ENCODE results near the gene PANK3.
A peak's percentile ranks its signal among the peaks of the same experiment; 100 is the strongest.
"Not testable (repeated sequence)": the region's sequence is repeated elsewhere in the genome, so short reads cannot be mapped to it uniquely, and the experiment has no call there.

The PANK3 gene

GRCh38 chr5:168591302-168592013 lies 12.3 kb upstream of the PANK3 start:
- H3K9me3 ChIP-seq (replicated peaks; ENCODE audit: low read length) = no peaks in the 10 kb centered on the region
- H3K4me3 ChIP-seq (ENCODE audit: low read length) = no peak overlapping the region
- H3K36me3 ChIP-seq (ENCODE audit: insufficient read depth, low read length) = no peaks in the 10 kb centered on the region
- H3K9ac ChIP-seq (ENCODE audit: low read depth, low read length) = no peak overlapping the region
- H3K4me1 ChIP-seq (ENCODE audit: control insufficient read depth, insufficient read depth, low read length) = no peaks in the 10 kb centered on the region
- peaks cover 9% of the 10 kb centered on the region for H3K27me3 ChIP-seq (ENCODE audit: control insufficient read depth, insufficient read depth, low read length)
- no peak overlapping the region for H3K4me2 ChIP-seq (ENCODE audit: low read length)

- no peaks in the 10 kb centered on the region for H3K4me1 ChIP-seq (ENCODE audit: control insufficient read depth, insufficient read depth, low read length)
- H3K4me2 ChIP-seq (ENCODE audit: low read length) = no peak overlapping the region
- H3K9ac ChIP-seq (ENCODE audit: low read depth, low read length) = no peak overlapping the region
- no peak overlapping the region for H3K4me3 ChIP-seq (ENCODE audit: low read length)
- no peaks in the 10 kb centered on the region for H3K36me3 ChIP-seq (ENCODE audit: insufficient read depth, low read length)
- H3K9me3 ChIP-seq (replicated peaks; ENCODE audit: low read length) = no peaks in the 10 kb centered on the region
- peaks cover 16% of the 10 kb centered on the region for H3K27me3 ChIP-seq (ENCODE audit: control insufficient read depth, insufficient read depth, low read length)
These were observed 11.5 kb upstream of the PANK3 start for GRCh38 chr5:168590666-168591065.

DNA sequence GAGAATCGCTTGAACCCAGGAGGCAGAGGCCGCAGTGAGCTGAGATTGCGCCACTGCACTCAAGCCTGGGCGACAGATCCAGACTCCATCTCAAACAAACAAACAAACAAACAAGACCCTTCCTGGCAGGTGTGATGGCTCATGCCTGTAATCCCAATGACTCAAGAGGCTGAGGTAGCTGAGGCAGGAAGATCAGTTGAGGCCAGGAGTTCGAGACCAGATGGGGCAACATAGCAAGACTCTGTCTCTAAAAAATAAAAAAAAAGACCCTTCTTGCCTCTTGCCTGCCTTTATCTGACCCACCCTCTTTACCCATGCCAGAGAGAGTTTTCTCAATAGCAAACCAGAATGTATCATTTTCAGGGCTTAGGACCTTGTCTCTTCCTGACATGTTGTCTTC lies 8.8 kb upstream of the PANK3 start:
- H3K4me3 ChIP-seq (ENCODE audit: low read length) = no peak overlapping the region
- H3K27me3 ChIP-seq (ENCODE audit: control insufficient read depth, insufficient read depth, low read length) = peaks cover 24% of the 10 kb centered on the region
- no peak overlapping the region for H3K4me2 ChIP-seq (ENCODE audit: low read length)
- H3K9me3 ChIP-seq (replicated peaks; ENCODE audit: low read length) = no peaks in the 10 kb centered on the region
- H3K9ac ChIP-seq (ENCODE audit: low read depth, low read length) = no peak overlapping the region
- H3K36me3 ChIP-seq (ENCODE audit: insufficient read depth, low read length) = no peaks in the 10 kb centered on the region
- H3K4me1 ChIP-seq (ENCODE audit: control insufficient read depth, insufficient read depth, low read length) = no peaks in the 10 kb centered on the region

GRCh38 chr5:168585119-168585856 lies 6.1 kb upstream of the PANK3 start:
- H3K4me1 ChIP-seq (ENCODE audit: control insufficient read depth, insufficient read depth, low read length) = peaks cover 1% of the 10 kb centered on the region
- H3K4me3 ChIP-seq (ENCODE audit: low read length) = no peak overlapping the region
- peaks cover 23% of the 10 kb centered on the region for H3K27me3 ChIP-seq (ENCODE audit: control insufficient read depth, insufficient read depth, low read length)
- no peaks in the 10 kb centered on the region for H3K36me3 ChIP-seq (ENCODE audit: insufficient read depth, low read length)
- H3K9me3 ChIP-seq (replicated peaks; ENCODE audit: low read length) = no peaks in the 10 kb centered on the region
- no peak overlapping the region for H3K4me2 ChIP-seq (ENCODE audit: low read length)
- H3K9ac ChIP-seq (ENCODE audit: low read depth, low read length) = no peak overlapping the region

GRCh38 chr5:168583742-168584482 lies 4.7 kb upstream of the PANK3 start:
- H3K4me2 ChIP-seq (ENCODE audit: low read length) = no peak overlapping the region
- H3K9me3 ChIP-seq (replicated peaks; ENCODE audit: low read length) = no peaks in the 10 kb centered on the region
- peaks cover 20% of the 10 kb centered on the region for H3K27me3 ChIP-seq (ENCODE audit: control insufficient read depth, insufficient read depth, low read length)
- no peak overlapping the region for H3K4me3 ChIP-seq (ENCODE audit: low read length)
- H3K4me1 ChIP-seq (ENCODE audit: control insufficient read depth, insufficient read depth, low read length) = peaks cover 7% of the 10 kb centered on the region
- no peaks in the 10 kb centered on the region for H3K36me3 ChIP-seq (ENCODE audit: insufficient read depth, low read length)
- no peak overlapping the region for H3K9ac ChIP-seq (ENCODE audit: low read depth, low read length)

DNA sequence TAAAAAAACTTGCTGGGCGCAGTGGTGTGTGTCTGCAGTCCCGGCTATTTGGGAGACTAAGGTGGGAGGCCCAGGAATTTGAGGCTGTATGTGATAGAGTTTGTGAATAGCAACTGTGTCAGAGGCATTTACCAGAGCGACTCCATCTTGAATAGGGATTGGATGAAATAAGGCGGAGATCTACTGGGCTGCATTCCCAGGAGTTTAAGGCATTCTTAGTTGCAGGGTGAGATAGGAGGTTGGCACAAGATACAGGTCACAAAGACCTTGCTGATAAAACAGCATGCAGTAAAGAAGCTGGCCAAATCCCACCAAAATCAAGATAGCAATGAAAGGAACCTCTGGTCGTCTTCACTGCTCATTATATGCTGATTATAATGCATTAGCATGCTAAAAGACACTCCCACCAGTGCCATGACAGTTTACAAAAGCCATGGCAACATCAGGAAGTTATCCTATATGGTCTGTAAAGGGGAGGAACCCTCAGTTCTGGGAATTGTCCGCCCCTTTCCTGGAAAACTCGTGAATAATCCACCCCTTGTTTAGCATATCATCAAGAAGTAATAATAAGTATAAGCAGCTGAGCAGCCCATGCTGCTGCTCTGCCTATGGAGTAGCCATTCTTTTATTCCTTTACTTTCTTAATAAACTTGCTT lies 1.8 kb upstream of the PANK3 start:
- not testable (repeated sequence) for H3K9me3 ChIP-seq (replicated peaks; ENCODE audit: low read length); H3K4me3 ChIP-seq (ENCODE audit: low read length)
- peaks cover 13% of the 10 kb centered on the region for H3K4me1 ChIP-seq (ENCODE audit: control insufficient read depth, insufficient read depth, low read length)

DNA sequence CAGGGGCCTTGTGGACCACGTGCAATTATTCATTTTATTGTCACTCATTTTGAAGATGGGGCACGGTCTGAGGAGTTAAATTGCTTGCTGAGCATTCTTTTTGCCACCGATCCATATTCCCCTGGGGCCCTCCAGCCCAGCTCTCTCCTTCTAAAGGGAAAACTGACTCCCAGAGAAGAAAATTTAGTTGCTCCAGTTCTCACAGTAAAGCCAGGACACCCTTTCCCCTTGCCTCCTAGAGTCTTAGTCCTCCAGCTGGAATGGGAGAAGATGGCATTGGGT lies 1.0 kb upstream of the PANK3 start:
- peaks cover 2% of the 10 kb centered on the region for H3K27me3 ChIP-seq (ENCODE audit: control insufficient read depth, insufficient read depth, low read length)
- no peaks in the 10 kb centered on the region for H3K9me3 ChIP-seq (replicated peaks; ENCODE audit: low read length)
- H3K4me1 ChIP-seq (ENCODE audit: control insufficient read depth, insufficient read depth, low read length) = peaks cover 13% of the 10 kb centered on the region
- H3K36me3 ChIP-seq (ENCODE audit: insufficient read depth, low read length) = no peaks in the 10 kb centered on the region
- H3K4me3 ChIP-seq (ENCODE audit: low read length) = peak overlapping the region; percentile 71
- H3K4me2 ChIP-seq (ENCODE audit: low read length) = peak overlapping the region; percentile 89
- H3K9ac ChIP-seq (ENCODE audit: low read depth, low read length) = peak overlapping the region; percentile 99

More for the DNA sequence above, 1.8 kb upstream of the PANK3 start:
- not testable (repeated sequence) for H3K36me3 ChIP-seq (ENCODE audit: insufficient read depth, low read length); H3K9ac ChIP-seq (ENCODE audit: low read depth, low read length); H3K27me3 ChIP-seq (ENCODE audit: control insufficient read depth, insufficient read depth, low read length); H3K4me2 ChIP-seq (ENCODE audit: low read length)

GRCh38 chr5:168579488-168580226 lies 489 bp upstream of the PANK3 start:
- Histone ChIP-seq H3K4me1 (ENCODE audit: control insufficient read depth, insufficient read depth, low read length) (peaks cover 13% of the 10 kb centered on the region), H3K9me3 (replicated peaks; ENCODE audit: low read length) (no peaks in the 10 kb centered on the region), H3K36me3 (ENCODE audit: insufficient read depth, low read length) (no peaks in the 10 kb centered on the region), H3K27me3 (ENCODE audit: control insufficient read depth, insufficient read depth, low read length) (no peaks in the 10 kb centered on the region), H3K9ac (ENCODE audit: low read depth, low read length) (peak overlapping the region; percentile 99), H3K4me2 (ENCODE audit: low read length) (peak overlapping the region; percentile 89), H3K4me3 (ENCODE audit: low read length) (peak overlapping the region; percentile 97)

- Histone ChIP-seq H3K4me3 (ENCODE audit: low read length) (peak overlapping the region; percentile 97), H3K36me3 (ENCODE audit: insufficient read depth, low read length) (no peaks in the 10 kb centered on the region), H3K4me1 (ENCODE audit: control insufficient read depth, insufficient read depth, low read length) (peaks cover 13% of the 10 kb centered on the region), H3K4me2 (ENCODE audit: low read length) (peak overlapping the region; percentile 87), H3K27me3 (ENCODE audit: control insufficient read depth, insufficient read depth, low read length) (no peaks in the 10 kb centered on the region), H3K9ac (ENCODE audit: low read depth, low read length) (peak overlapping the region; percentile 99), H3K9me3 (replicated peaks; ENCODE audit: low read length) (no peaks in the 10 kb centered on the region)
These were observed 1.2 kb downstream of the PANK3 start for GRCh38 chr5:168578006-168578405.

GRCh38 chr5:168575391-168576372 lies 3.5 kb downstream of the PANK3 start:
- H3K36me3 ChIP-seq (ENCODE audit: insufficient read depth, low read length) = no peaks in the 10 kb centered on the region
- no peak overlapping the region for H3K4me2 ChIP-seq (ENCODE audit: low read length)
- H3K9ac ChIP-seq (ENCODE audit: low read depth, low read length) = no peak overlapping the region
- no peak overlapping the region for H3K4me3 ChIP-seq (ENCODE audit: low read length)
- no peaks in the 10 kb centered on the region for H3K27me3 ChIP-seq (ENCODE audit: control insufficient read depth, insufficient read depth, low read length)
- no peaks in the 10 kb centered on the region for H3K9me3 ChIP-seq (replicated peaks; ENCODE audit: low read length)
- peaks cover 13% of the 10 kb centered on the region for H3K4me1 ChIP-seq (ENCODE audit: control insufficient read depth, insufficient read depth, low read length)

All from skeletal muscle satellite cell (primary cell).